GM08714 (cell line): ENCODE measurements around the gene RETREG2.

ENCODE experiments used
- H3K4me3 ChIP-seq: fragments of 200-500 bp; sonication (Bioruptor generic); 2 replicates; pipeline ENCODE4 v1.5.1; 2014; ENCODE audit warnings: mild to moderate bottlenecking, low read length, inconsistent platforms
- ZNF274 ChIP-seq: IDR thresholded peaks from 2 replicates; pipeline ENCODE4 v1.6.1; 2012; ENCODE audit warnings: mild to moderate bottlenecking, low read depth, low read length

The RETREG2 gene

GRCh38 chr2:219221957-219222518 lies 44.0 kb downstream of the RETREG2 start:
- H3K4me3 ChIP-seq = no peak overlapping the region
- TF ChIP-seq ZNF274 = no peak

- TF ChIP-seq ZNF274 = no peak
Measured at GRCh38 chr2:219223831-219224610, 45.9 kb downstream of the RETREG2 start.

GRCh38 chr2:219225350-219225749 lies 47.3 kb downstream of the RETREG2 start:
- no peak for TF ChIP-seq ZNF274
- no peak overlapping the region for H3K4me3 ChIP-seq

More at GRCh38 chr2:219223831-219224610, 45.9 kb downstream of the RETREG2 start:
- H3K4me3 ChIP-seq = no peak overlapping the region

- TF ChIP-seq ZNF274 = no peak
Measured at GRCh38 chr2:219228041-219228910, 50.2 kb downstream of the RETREG2 start.

GRCh38 chr2:219228911-219229304 lies 50.8 kb downstream of the RETREG2 start:
- H3K4me3 ChIP-seq = peak overlapping the region; percentile 92
- no peak for TF ChIP-seq ZNF274

More at GRCh38 chr2:219228041-219228910, 50.2 kb downstream of the RETREG2 start:
- H3K4me3 ChIP-seq = peak overlapping the region; percentile 92

GRCh38 chr2:219229305-219230058 lies 51.4 kb downstream of the RETREG2 start, which contains the start of the genes ANKZF1 and ATG9A:
Gene ANKZF1, plus strand, starts transcription at chr2:219229806. Its CDS starts 452 bp downstream, at chr2:219230258.
Gene ATG9A, minus strand, starts transcription at chr2:219229636. Its CDS starts 1,612 bp downstream, at chr2:219228024.
- peak within 1 kb of the TSS; percentile 92 for H3K4me3 ChIP-seq
- no peak for TF ChIP-seq ZNF274

GRCh38 chr2:219230059-219230540 lies 52.0 kb downstream of the RETREG2 start:
- TF ChIP-seq ZNF274 = no peak
- peak overlapping the region; percentile 64 for H3K4me3 ChIP-seq

- no peak overlapping the region for H3K4me3 ChIP-seq
- no peak for TF ChIP-seq ZNF274
Measured at GRCh38 chr2:219234331-219234730, 56.3 kb downstream of the RETREG2 start.
